Adipose tissue (tissue), 3 donors: ENCODE results near the gene RORC. TPM values are rescaled to one million over a fixed set of nuclear protein-coding genes. Genes with fewer than 3 reads are reported as not detected.
"Not testable (repeated sequence)": the region's sequence is repeated elsewhere in the genome, so short reads cannot be mapped to it uniquely, and the experiment has no call there.

ENCODE experiments used
- H3K27ac ChIP-seq: one replicate; pipeline ENCODE4 v1.5.1; 2013; ENCODE audit warnings: low read depth, low read length
- WGBS, 3 donors: extraction: QIAGEN DNeasy Blood & Tissue Kit; methylation state at CpG; one replicate each; pipeline ENCODE4 v1.1.7; 2013; 5-methylcytosine and 5-hydroxymethylcytosine counted together
- polyA plus RNA-seq, 3 donors: library from polyadenylated mRNA; stranded (reverse); fragments of 200-250 nt; gene quantifications; one replicate each; pipeline ENCODE4 v1.2.3, GENCODE V29; 2013
- donor health status: healthy with polysubstance abuse.
- donor health status: Bipolar disorder and iron deficiency.
- donor health status: healthy.

RORC gene
- polyA plus RNA-seq, 3 donors: 0.22 to 57.8 (median 1.2) TPM

DNA sequence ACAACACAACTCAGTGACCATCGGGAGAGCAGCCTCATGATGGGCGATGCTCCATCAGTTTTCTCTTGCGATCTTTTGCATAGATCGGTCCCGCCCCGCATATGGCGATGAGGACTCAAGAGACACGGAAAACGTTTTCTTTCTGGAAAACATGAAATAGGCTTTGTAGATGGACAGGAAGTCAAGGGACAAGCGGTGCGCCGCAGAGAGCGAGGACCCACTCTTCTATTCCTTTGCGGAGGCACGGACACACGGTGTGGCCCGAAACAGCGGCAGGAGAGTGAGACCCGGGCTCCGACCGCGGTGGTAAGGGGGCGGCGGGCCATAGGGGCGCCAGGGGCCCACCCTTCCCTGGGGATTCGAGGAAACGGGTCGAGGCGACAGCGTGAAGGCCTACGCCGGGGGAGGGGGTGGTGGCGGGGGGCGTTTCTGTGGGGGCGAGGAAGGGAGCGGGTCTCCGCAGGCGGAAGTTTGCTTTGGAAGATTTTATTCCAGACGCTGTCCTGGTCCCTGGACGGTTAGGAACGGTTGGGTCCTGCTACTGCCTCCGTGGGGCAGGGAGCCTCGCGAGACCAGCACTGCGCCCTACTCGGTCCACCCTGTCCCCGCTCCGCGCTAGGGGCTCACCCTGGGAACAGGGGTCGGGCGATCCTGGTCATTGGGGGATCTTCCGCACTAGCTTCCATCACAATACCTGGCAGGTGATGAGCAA is 40.5 kb downstream of the RORC start:
- 0 to 1% (median 1%) methylated on average over 52 of the region's 52 CpGs for WGBS, 3 donors
- H3K27ac ChIP-seq: no peak overlapping the region

DNA sequence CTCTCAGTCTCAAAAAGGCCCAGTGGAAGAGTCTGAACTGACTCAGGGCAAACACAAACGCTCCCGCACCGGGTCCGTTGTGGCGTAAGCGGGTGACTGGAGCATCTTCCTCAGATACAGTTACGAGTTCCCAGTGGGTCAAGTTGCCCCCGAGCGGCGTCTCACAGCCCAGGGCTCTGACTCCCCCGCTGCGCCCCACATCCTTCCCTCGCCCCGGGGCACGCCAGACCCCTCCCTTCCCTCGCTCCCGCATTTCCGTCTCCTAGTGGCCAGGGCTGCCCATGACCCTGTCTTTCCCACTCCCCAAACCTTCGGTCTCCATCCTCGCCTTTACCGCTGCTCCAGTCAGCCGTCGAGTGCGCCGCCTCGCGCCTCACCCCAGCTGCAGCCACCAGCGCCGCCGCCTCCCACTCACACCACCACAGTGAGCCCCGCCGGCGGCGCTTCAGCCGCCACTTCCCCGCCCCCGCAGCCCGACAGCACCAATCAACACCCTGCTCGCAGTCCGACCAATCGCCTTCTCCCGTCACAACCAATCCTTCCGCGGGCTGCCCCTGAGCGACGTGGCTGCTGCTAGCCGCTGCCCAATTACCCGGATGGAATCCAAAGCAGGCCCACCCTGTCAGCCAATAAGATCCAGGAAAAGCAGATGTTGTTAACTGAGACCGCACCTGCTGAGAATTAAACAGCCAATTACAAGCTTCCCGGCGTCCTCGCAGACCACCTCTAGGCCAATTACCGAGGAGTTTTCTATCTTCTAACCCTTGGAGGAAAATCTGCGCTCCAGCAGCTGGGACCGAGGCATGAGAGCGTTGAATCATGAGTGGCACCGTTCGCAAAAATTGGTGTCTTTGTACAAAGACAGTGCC is 41.3 kb downstream of the RORC start, which contains the start of gene TDRKH:
Gene TDRKH (minus strand): TSS at position 430 of the 869 bp plus-strand sequence. CDS start 7,478 bp downstream, outside the sequence.
- no peak within 1 kb of the TSS for H3K27ac ChIP-seq
- 0 to 1% (median 0%) methylated on average over 58 of the region's 58 CpGs for WGBS, 3 donors

DNA sequence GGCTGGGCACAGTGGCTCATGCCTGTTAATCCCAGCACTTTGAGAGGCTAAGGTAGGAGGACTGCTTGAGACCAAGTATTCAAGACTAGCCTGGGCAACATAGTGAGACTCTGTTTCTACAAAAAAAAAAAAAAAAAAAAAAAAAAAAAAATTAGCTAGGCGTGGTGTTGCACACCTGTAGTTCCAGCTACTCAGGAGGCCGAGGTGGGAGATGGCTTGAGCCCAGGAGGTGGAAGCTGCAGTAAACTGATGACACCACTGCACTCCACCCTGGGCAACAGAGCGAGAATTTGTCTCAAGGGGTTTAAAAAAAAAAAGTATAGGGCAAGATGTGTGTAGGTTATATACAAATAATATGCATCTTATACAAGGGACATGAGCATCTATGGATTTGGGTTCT is 43.9 kb downstream of the RORC start:
- 90 to 94% (median 91%) methylated on average over 3 of the region's 3 CpGs for WGBS, 3 donors
- H3K27ac ChIP-seq: no peak overlapping the region

DNA sequence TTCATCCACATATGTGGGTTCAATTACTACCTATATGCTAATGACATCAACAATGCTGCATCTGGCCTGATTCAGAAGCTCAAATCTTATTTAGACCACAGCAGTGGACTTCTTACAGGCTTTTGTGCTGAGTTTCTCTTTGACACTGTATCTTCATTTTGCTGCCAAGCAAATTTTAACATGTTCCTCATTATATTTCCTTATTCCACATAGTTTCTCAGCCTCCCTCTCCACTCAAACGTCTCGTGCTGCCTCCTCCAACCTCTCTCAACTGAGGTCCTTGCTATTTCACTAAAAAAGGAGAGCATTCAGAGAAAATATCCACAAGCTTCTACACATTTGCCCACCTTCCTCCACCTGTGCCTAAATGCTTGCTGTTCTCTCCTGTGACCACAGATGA is 47.8 kb downstream of the RORC start:
- H3K27ac ChIP-seq: no peak overlapping the region
- WGBS, 3 donors: 47 to 83% (median 59%) methylated on average over 2 of the region's 2 CpGs

DNA sequence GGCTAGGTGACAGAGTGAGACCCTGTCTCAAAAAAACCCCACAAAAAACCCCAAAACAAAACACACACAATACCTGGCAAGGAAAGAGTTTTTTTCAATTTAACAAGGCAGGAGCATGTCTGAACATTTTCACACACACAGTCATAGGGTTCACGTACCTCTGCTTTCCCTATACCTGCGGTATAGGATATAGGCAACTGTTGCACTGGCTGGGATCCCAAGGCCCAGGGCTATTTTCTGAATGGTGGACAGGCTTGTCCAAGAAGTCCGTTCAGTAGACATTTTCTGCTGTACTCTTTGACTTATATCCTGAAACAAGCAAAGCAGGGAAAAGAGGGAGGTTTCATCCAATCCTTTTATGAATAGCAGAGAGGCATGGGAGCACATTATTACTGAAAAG is 48.9 kb downstream of the RORC start:
- H3K27ac ChIP-seq: no peak overlapping the region
- 90 to 95% (median 93%) methylated on average over 3 of the region's 3 CpGs for WGBS, 3 donors

DNA sequence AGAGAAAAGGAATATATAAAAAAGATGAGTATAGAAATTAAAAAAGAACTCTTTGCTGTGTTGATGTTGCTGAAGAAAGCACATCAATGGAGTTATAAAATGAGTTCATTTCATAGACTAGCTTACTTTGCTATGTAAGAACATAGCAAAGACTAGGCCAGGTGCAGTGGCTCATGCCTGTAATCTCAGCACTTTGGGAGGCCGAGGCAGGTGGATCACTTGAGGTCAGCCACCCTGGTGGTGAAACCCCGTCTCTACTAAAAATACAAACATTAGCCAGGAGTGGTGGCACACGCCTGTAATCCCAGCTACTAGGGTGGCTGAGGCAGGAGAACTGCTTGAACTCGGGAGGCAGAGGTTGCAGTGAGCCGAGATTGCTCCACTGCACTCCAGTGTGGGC is 49.6 kb downstream of the RORC start:
- 80 to 87% (median 86%) methylated on average over 5 of the region's 5 CpGs for WGBS, 3 donors
- not testable (repeated sequence) for H3K27ac ChIP-seq

DNA sequence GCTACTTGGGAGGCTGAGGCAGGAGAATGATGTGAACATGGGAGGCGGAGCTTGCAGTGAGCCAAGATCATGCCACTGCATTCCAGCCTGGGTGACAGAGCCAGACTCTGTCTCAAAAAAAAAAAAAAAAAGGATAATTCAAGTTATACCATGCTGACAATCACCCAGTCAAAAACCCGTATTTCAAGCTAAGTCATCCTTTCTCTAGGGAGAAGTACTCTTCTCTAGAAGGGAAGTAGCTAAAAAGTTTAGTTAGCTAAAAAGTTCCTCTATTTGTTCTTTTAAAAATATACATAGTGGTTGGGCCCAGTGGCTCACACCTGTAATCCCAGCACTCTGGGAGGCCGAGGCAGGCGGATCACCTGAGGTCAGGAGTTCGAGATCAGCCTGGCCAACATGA is 50.9 kb downstream of the RORC start:
- H3K27ac ChIP-seq: not testable (repeated sequence)
- 82 to 96% (median 89%) methylated on average over 5 of the region's 5 CpGs for WGBS, 3 donors

DNA sequence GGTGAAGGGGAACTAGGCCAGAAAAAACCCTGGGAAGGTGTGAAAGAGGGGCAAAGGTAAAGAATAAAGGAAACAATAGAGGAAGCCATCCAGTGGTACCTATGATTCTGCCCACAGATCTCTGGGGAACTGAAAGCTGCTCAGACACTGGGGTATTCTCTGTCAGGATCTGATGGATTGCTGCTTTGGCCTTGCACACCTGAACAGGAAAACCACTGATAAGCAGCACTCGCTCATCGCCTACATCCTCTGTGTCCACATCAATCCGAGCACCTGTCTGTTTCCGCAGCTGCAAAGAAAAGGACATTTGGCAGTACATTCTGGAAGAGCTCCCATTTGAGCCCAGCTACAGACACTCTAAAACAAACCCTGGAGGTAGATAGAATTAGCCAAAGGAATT is 51.8 kb downstream of the RORC start:
- no peak overlapping the region for H3K27ac ChIP-seq
- 77 to 84% (median 84%) methylated on average over 4 of the region's 4 CpGs for WGBS, 3 donors

DNA sequence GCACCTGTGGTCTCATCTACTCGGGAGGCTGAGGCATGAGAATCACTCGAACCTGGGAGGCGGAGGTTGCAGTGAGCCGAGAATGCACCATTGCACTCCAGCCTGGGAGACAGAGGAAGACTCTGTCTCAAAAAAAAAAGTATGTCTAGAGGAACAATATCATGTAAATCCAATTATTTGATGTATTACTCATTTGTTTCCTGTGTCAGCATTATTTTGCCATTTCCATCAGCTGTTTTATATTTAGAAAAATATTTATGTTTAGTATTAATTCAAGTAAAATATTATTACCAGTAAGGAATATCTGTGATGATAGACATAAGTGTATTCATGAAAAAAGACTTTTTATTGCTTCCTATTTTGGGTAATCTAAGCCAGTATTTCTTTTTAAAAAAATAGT is 54.3 kb downstream of the RORC start:
- WGBS, 3 donors: 73 to 96% (median 95%) methylated on average over 4 of the region's 4 CpGs

DNA sequence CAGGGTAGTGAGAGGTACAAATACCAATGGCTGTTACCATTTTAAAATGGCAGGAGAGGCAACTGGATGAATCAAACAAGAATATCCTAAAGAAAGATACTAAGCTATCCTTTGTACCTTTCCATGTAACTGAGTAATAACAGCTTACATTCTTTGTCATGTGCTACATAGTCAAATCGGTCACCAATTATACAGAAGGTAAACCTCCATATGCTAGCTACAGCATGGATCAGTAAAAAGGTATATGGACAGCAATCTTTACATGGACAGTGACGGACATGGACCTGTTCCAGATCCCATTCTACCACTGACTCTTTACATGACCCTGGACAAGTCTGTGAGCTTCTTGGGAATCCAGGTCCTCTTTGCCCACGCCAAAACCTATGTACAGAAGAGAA is 54.9 kb downstream of the RORC start:
- no peak overlapping the region for H3K27ac ChIP-seq
- 77 to 94% (median 79%) methylated on average over 3 of the region's 3 CpGs for WGBS, 3 donors

More for the DNA sequence above, 54.3 kb downstream of the RORC start:
- no peak overlapping the region for H3K27ac ChIP-seq

DNA sequence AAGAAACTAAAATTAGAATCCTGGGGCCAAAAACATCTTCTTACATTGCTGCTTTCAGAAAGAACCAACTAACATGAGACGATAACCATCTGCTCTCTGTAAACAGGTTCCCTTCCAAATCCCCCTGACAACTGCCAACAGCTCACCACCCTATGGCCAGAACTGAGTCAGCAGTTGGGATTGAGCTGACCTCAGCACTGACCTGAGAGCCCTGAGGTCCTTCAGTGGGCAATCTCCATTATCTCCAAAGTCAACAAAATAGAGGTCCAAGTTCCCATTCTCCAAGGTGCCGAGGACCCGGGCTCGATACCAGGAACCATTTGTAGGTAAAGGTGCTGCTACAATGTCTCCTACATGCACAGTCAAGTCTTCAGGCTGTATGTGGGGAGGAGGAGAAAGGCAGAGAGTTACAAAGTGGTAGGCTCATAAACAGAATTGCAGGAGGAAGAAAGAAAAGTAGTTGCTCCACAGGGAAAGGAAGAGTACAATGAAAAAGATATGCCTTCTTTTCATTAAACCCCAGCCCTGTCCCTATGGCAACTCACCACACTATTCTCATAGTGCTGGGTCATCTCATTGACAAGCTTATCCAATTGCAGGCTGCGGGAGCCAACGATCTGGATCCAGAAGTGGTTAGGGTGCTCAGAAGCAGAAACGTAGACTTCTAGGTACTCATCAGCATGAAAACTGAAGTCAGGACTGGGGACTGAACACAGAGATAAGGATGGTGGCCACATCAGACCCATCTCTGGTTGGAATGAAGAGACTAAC is 55.5 kb downstream of the RORC start:
- H3K27ac ChIP-seq: no peak overlapping the region
- WGBS, 3 donors: 87 to 97% (median 95%) methylated on average over 7 of the region's 7 CpGs

DNA sequence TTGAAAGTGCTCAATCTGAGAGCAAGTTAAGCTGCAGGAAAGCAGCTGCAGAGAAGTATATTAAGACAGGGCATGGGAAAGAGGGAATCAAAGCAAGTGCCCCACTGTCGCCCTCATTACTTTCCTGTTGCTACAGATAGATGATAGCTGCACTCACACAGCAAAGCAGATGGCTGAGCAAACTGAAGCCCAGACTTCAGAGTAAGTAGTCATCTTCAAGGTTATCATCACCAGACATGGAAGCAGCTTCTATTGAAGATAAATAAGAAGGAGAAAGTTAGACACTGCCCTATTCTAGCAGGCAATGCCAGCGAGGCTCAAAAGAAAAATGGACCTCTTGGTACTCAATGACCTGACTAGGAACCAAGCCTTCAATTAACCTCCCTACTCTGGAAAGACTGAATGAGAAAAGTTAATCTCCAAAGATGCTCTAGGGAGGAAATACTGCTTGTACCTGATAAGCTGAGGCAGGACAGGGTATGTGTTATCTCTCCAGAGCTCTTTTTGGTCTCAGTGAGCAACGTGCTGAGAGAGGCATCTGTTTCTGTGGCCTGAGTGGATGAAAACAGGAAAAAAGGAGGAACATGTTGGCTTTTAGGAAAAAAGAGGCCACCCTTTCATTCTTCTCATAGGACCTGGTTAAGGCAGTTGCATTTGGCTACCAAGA is 57.2 kb downstream of the RORC start:
- no peak overlapping the region for H3K27ac ChIP-seq
- 66 to 78% (median 68%) methylated on average over 3 of the region's 3 CpGs for WGBS, 3 donors

DNA sequence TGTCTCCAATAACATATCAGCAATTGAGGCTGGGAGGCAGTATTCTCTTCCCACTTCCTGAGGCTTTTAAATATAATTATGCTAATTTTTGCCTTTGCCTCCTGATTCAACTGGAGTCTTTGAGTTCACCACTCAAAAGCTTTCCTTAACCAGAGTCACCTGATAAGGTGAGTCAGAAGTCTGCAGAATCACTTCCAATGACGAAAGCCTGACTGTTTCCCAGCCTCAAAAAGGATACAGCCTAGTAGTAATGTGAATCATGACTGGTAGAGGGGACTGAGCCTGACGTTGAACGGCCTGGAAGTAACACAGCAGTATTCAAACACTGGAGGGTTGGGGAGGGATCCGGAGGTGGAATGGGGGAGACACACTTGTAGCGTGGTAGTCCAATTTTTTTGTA is 57.9 kb downstream of the RORC start:
- H3K27ac ChIP-seq: no peak overlapping the region
- WGBS, 3 donors: 75 to 86% (median 81%) methylated on average over 5 of the region's 5 CpGs

DNA sequence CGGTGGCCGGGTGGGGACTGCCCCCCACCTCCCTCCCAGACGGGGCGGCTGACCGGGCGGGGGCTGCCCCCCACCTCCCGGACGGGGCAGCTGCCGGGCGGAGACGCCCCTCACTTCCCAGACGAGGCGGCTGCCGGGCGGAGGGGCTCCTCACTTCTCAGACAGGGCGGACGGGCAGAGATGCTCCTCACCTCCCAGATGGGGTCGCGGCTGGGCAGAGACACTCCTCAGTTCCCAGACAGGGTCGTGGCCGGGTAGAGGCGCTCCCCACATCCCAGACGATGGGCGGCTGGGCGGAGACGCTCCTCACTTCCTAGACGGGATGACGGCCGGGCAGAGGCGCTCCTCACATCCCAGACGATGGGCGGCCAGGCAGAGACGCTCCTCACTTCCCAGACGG is 62.3 kb downstream of the RORC start:
- H3K27ac ChIP-seq: not testable (repeated sequence)
- WGBS, 3 donors: 87 to 94% (median 94%) methylated on average over 17 to 33 of the region's 34 CpGs

DNA sequence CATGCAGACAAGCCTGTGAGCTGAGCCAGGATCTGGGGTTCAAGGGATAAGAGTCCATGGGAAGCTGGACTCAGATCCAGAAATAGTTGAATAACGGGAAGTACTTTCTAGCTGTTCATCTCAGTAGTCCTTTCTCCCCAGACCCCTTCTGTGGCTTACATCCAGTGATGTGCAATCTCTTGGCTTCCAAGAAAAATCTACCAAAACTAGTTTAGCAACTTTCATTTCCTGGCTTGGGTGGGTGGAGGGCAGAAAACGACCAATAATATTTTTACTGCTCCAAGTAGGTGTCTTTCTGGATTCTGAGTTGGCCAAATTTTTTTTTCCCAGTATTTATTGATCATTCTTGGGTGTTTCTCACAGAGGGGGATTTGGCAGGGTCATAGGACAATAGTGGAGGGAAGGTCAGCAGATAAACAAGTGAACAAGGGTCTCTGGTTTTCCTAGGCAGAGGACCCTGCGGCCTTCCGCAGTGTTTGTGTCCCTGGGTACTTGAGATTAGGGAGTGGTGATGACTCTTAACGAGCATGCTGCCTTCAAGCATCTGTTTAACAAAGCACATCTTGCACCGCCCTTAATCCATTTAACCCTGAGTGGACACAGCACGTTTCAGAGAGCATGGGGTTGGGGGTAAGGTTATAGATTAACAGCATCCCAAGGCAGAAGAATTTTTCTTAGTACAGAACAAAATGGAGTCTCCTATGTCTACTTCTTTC is 63.1 kb downstream of the RORC start:
- WGBS, 3 donors: 28 to 33% (median 33%) methylated on average over 2 of the region's 7 CpGs
- H3K27ac ChIP-seq: not testable (repeated sequence)

DNA sequence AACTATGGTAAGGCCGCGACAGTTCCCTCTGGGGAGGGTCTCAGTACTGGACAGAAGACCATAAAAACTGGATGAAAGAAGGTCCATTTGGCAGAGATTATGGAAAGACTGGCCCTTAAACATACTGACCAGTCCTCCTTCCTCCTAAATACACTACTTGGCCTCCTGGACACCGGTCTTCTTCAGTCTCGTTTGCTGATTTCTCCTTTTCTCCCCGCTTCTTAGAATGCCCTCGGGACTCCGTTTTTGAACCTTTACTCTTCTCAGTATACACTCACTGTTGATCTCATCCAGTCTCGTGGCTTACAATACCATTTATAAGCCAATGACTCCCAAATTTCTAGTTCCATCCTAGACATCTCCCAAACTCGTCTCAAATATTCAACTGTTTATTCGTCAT is 67.6 kb downstream of the RORC start:
- no peak overlapping the region for H3K27ac ChIP-seq
- 44 to 60% (median 56%) methylated on average over 10 of the region's 10 CpGs for WGBS, 3 donors

DNA sequence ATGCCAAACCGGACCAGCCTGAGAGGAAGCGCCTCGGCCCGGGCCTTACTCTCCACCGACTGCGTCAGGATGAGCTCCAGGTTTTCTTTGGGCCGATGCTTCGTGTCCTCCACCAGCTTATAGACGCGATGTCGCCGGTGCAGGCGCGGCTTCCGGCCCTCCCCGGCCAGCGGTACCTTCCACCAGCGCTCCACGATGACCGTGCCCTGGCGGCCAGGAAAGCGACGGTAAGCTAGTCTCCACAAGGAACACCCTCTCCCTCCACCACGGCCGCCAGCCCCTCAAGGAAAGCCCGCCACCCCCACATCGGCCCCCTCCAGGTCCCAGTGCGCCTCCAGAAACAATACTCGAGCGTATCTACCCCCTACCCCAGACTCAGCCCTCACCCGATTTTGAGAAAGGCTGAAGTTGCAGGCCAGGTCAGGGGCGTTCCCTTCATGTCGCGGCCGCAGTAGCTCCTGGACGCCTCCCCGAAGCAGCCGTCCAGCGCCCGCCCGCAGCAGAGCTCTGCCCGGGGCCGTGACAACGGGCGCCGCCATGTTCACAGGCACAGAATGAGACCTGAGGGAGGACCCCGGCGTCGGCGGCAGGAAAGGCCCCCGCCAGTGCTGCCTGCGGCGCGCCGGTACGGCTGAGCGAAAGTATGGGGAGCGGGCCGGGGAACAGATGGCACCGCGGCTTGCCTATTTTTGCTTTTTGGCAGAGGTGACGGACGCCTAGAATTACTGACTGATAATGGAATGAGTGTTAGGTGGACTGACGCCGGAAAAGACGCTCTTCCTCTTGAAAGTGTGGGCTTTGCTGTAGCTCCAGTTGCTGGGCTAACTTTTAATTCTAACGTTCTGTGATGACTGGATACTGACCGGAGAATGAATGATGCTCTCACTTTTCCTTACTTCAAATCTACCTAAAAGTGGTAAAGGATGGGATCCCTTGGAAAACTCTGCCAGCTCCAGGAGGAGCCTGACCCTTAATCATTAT is 68.4 kb downstream of the RORC start, which contains the start of gene MRPL9:
Gene MRPL9 (minus strand): TSS at position 556 of the 981 bp plus-strand sequence. CDS start 17 bp downstream, at position 539.
- peak within 1 kb of the TSS; percentile 11 for H3K27ac ChIP-seq
- WGBS, 3 donors: 0 to 1% (median 1%) methylated on average over 68 of the region's 68 CpGs
